Sigmoid colon (tissue), 4 donors: ENCODE data around the gene PPP2R2C.

Experiments
- CTCF ChIP-seq, 4 experiments: fragments of 450-650 bp in 3 of 4; fragments of 200-600 bp in 1 of 4; IDR thresholded peaks; one replicate each; pipeline ENCODE4 v1.5.1; 2016 to 2019; ENCODE audit warnings: antibody characterized with exemption in 4 of 4, mild to moderate bottlenecking in 3 of 4, moderate library complexity in 2 of 4
- POLR2A ChIP-seq, 2 donors: fragments of 450-650 bp; IDR thresholded peaks; one replicate each; pipeline ENCODE4 v1.6.1; 2016; ENCODE audit warnings: antibody characterized with exemption in 2 of 2, mild to moderate bottlenecking in 2 of 2, moderate library complexity in 2 of 2
- POLR2AphosphoS5 ChIP-seq, 4 donors: sonication (generic); formaldehyde crosslinking; IDR thresholded peaks; one replicate each; pipeline ENCODE4 v1.6.1; 2017; ENCODE audit warnings: antibody characterized with exemption in 4 of 4

- TF ChIP-seq CTCF (IDR thresholded peaks at IDR 0.05), result no peak
- TF ChIP-seq POLR2A (IDR thresholded peaks at IDR 0.05), result no peak
- TF ChIP-seq POLR2AphosphoS5 (IDR thresholded peaks at IDR 0.05), result no peak
Measured at GRCh38 chr4:6287017-6287788, 185.2 kb downstream of the PPP2R2C start.
